PFSK-1 (cell line): ENCODE results near the gene SPHK2.

ENCODE experiments used
- POLR2AphosphoS5 ChIP-seq: IDR thresholded peaks from 2 replicates; pipeline ENCODE4 v1.6.1; 2012; ENCODE audit warnings: low read depth, mild to moderate bottlenecking, control low read depth, low read length, moderate library complexity
- REST ChIP-seq, 2 experiments: IDR thresholded peaks; 2 replicates each; pipeline versions ENCODE4 v1.6.1 to v1.8.0; 2011 to 2012; ENCODE audit warnings: low read depth in 2 of 2, low read length in 2 of 2, control low read depth in 1 of 2, inconsistent platforms in 1 of 2, mild to moderate bottlenecking in 1 of 2, moderate library complexity in 1 of 2; ENCODE audit not compliant: insufficient read depth in 1 of 2

- TF ChIP-seq POLR2AphosphoS5 (0 out of 2 replicates have a peak, but pooled peaks have one; percentile 23), REST (IDR thresholded peaks at IDR 0.05; ENCODE audit: insufficient read depth in 1 of 2, low read depth in 2 of 2, low read length in 2 of 2) (no peak)
Measured at GRCh38 chr19:48674921-48675824, 55.9 kb downstream of the SPHK2 start.
